ENCODE data around the gene ATP10B. TPM values are rescaled to one million over a fixed set of nuclear protein-coding genes. Genes with fewer than 3 reads are reported as not detected.

ATP10B gene
- total and polyA plus RNA-seq, 8 donors = 0.76 to 20.4 (median 4.6) TPM

GRCh38 chr5:160837749-160838593 lies 14.0 kb downstream of the ATP10B start:
- no peak overlapping the region for H3K27ac ChIP-seq
- no peaks in the 10 kb centered on the region for H3K36me3 ChIP-seq
- DNase-seq = no peak
- no peaks in the 10 kb centered on the region for H3K9me3 ChIP-seq
- intact Hi-C loops (cut with DNase I) = no loop called here
- TF ChIP-seq, protein P1, sequence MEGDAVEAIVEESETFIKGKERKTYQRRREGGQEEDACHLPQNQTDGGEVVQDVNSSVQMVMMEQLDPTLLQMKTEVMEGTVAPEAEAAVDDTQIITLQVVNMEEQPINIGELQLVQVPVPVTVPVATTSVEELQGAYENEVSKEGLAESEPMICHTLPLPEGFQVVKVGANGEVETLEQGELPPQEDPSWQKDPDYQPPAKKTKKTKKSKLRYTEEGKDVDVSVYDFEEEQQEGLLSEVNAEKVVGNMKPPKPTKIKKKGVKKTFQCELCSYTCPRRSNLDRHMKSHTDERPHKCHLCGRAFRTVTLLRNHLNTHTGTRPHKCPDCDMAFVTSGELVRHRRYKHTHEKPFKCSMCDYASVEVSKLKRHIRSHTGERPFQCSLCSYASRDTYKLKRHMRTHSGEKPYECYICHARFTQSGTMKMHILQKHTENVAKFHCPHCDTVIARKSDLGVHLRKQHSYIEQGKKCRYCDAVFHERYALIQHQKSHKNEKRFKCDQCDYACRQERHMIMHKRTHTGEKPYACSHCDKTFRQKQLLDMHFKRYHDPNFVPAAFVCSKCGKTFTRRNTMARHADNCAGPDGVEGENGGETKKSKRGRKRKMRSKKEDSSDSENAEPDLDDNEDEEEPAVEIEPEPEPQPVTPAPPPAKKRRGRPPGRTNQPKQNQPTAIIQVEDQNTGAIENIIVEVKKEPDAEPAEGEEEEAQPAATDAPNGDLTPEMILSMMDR (IDR thresholded peaks at IDR 0.05) = no peak
- WGBS, 2 donors = 69 to 77% methylated on average over 3 of the region's 3 CpGs
- H3K4me3 ChIP-seq = no peak overlapping the region
- peaks cover 0 to 37% (median 4%) of the 10 kb centered on the region in 3 donors for H3K4me1 ChIP-seq
- peak in 1 of 4 donors; percentile 28 for ATAC-seq
- H3K27me3 ChIP-seq = no peaks in the 10 kb centered on the region
- FAIRE-seq = no peak

DNA sequence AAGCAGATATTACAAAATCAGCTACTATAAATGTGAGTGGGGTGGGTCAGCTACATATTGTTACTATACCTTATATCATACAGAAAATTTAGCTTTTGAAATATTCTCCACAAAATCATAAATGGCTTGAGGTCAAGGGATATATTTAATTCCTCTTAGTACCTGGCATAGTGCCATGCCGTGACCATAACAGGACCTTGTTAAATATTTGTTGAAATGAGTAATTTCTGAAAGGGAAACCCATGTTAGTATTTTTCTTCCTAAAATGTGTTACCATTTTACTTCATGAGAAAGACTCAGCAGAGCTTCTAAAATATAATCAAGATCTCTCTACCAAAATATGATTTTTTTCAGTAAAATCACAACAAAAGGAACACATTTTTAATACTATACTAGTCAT lies 14.8 kb downstream of the ATP10B start:
- intact Hi-C loops (cut with DNase I) = no loop called here
- no peaks in the 10 kb centered on the region for H3K9me3 ChIP-seq
- no peak overlapping the region for H3K27ac ChIP-seq
- ATAC-seq = peak in 2 of 4 donors; percentile 19 to 47
- FAIRE-seq = no peak
- no peaks in the 10 kb centered on the region for H3K27me3 ChIP-seq
- H3K4me3 ChIP-seq = no peak overlapping the region
- DNase-seq = no peak
- no peaks in the 10 kb centered on the region for H3K36me3 ChIP-seq
- 0% methylated on average over 1 of the region's 1 CpG for WGBS, 2 donors
- TF ChIP-seq, protein P1 (IDR thresholded peaks at IDR 0.05) = no peak
- peaks cover 0 to 37% (median 4%) of the 10 kb centered on the region in 3 donors for H3K4me1 ChIP-seq

DNA sequence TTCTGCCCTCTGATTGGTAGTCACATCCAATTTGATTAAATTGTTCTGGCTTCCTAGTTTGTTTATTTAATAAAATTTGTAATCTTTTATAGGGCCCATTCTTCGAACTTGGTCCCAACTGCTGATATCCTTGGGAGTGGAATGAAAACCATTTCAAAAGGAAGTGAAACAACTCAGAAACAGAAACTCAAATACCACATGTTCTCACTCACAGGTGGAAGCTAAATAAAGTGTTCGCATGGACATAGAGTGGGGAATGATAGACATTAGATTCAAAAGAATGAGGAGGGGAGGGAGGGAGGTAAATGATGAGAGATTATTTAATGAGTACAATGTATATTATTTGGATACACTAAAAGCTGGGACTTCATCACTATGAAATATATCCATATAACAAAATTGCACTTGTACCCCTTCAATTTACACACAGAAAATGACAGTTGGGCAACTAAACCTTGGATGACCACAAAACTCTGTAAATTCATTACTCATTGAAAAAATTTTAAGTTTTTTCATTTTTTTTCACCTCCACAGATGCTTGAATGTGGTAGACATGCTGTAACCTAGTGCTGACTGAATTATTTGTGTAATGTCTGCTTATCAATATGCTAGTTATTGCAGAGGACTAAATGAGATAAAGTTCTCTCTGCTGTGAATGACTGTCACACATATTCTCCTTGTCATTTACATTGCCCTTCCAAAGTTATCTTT lies 16.0 kb downstream of the ATP10B start:
- TF ChIP-seq, protein P1 (IDR thresholded peaks at IDR 0.05) = no peak
- Histone ChIP-seq H3K36me3 (no peaks in the 10 kb centered on the region), H3K9me3 (no peaks in the 10 kb centered on the region), H3K4me3 (no peak overlapping the region), H3K27me3 (no peaks in the 10 kb centered on the region), H3K4me1 (peaks cover 0 to 37% (median 4%) of the 10 kb centered on the region in 3 donors), H3K27ac (peak overlapping the region in 2 of 4 donors; percentile 23 to 60)
- intact Hi-C loops (cut with DNase I) = no loop called here
- ATAC-seq = peak in 3 of 4 donors; percentile 24 to 69 (median 50)
- no peak for FAIRE-seq
- 38 to 43% methylated on average over 2 of the region's 2 CpGs for WGBS, 2 donors
- no peak for DNase-seq

DNA sequence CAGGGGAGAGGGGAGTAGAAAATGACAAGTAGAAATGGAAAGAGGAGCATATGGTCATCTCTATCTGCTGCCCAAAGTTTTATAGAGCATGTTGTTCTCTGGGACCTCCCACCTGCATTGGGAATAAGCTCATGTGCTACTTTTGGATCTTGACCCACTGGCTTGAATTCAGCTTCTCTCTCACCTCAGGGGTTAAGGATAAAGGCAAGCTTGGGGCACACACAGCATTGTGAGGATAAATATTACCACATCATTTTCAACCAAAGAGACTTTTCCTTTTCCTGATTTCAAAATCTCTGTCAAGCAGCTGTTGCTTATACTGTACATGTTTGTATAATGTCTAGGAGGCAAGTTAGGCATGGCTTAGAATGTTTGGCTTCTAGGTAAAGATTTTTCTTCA lies 16.6 kb downstream of the ATP10B start:
- Histone ChIP-seq H3K27ac (peak overlapping the region in 2 of 4 donors; percentile 23 to 60), H3K36me3 (no peaks in the 10 kb centered on the region), H3K27me3 (no peaks in the 10 kb centered on the region), H3K4me3 (no peak overlapping the region), H3K9me3 (no peaks in the 10 kb centered on the region), H3K4me1 (peaks cover 0 to 37% (median 4%) of the 10 kb centered on the region in 3 donors)
- FAIRE-seq (no peak), DNase-seq (peak in 2 of 6 donors; percentile 5 to 12), ATAC-seq (peak; percentile 59 to 78 (median 72))
- TF ChIP-seq, protein P1 (IDR thresholded peaks at IDR 0.05) = no peak
- intact Hi-C loops (cut with DNase I) = no loop called here

All from pancreas (tissue), 10 donors.